OCI-LY1 (cell line): Measurements from ENCODE around the gene CADM1.

ENCODE experiments used
- EZH2 ChIP-seq: fragments of 200-600 bp; sonication (generic), shearing (Covaris generic); IDR thresholded peaks from 2 replicates; pipeline ENCODE4 v1.8.0; 2017; ENCODE audit warnings: borderline replicate concordance, mixed run types, mild to moderate bottlenecking, antibody characterized with exemption, low read length, moderate library complexity, mixed read lengths
- TF ChIP-seq, protein P1 (sequence below): fragments of 200-600 bp; sonication (generic), shearing (Covaris generic); IDR thresholded peaks from 2 replicates; pipeline ENCODE4 v1.5.1; 2017; ENCODE audit warnings: mild to moderate bottlenecking, antibody characterized with exemption, low read length, moderate library complexity, mixed read lengths

DNA sequence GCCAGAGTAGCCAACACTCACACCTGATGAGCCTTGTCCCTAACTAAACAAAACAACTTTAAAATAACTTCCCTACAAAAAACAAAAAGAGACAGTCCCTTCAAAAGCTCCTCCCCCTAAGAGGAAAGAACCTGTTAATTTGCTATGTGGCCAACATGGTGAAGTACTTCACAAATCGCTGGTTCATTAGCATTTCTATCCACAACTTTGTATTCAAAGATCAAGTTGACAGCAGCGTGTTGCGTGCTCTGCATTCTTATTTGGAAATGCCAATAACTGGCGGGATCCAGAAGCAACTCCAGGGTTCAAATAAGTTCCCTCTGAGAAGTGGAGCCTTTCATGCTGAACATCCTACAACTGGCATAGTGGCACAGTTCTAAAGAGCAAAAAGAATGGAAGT, 48.6 kb downstream of the CADM1 start:
- TF ChIP-seq, protein P1, sequence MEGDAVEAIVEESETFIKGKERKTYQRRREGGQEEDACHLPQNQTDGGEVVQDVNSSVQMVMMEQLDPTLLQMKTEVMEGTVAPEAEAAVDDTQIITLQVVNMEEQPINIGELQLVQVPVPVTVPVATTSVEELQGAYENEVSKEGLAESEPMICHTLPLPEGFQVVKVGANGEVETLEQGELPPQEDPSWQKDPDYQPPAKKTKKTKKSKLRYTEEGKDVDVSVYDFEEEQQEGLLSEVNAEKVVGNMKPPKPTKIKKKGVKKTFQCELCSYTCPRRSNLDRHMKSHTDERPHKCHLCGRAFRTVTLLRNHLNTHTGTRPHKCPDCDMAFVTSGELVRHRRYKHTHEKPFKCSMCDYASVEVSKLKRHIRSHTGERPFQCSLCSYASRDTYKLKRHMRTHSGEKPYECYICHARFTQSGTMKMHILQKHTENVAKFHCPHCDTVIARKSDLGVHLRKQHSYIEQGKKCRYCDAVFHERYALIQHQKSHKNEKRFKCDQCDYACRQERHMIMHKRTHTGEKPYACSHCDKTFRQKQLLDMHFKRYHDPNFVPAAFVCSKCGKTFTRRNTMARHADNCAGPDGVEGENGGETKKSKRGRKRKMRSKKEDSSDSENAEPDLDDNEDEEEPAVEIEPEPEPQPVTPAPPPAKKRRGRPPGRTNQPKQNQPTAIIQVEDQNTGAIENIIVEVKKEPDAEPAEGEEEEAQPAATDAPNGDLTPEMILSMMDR = no peak
- TF ChIP-seq EZH2 = no peak
